HL-60/S4 treated with phorbol 12-myristate 13-acetate at 8.2 ng/mL for 4 days and 3 days (cell line): Measurements from ENCODE around the gene SEMA4D.

ENCODE experiments used
- in situ Hi-C: fragments of 300-500 bp; cut with MboI; formaldehyde crosslinking; loops from 2 replicates; pipeline ENCODE4 v1.15.0; 2022; ENCODE audit warnings: low sequenced_read_pairs

Gene SEMA4D

GRCh38 chr9:89435071-89435823, 62.7 kb downstream of the SEMA4D start:
- in situ Hi-C loops, result no loop called here

GRCh38 chr9:89434636-89435035, 63.3 kb downstream of the SEMA4D start:
- in situ Hi-C loops, result no loop called here

GRCh38 chr9:89433826-89434225, 64.1 kb downstream of the SEMA4D start:
- in situ Hi-C loops, result no loop called here

- in situ Hi-C loops, result no loop called here
Measured at GRCh38 chr9:89432986-89433530, 64.9 kb downstream of the SEMA4D start.

GRCh38 chr9:89431930-89432725, 65.8 kb downstream of the SEMA4D start:
- in situ Hi-C loops, result no loop called here

- in situ Hi-C loops, result no loop called here
Measured at GRCh38 chr9:89430995-89431394, 66.9 kb downstream of the SEMA4D start.

GRCh38 chr9:89428901-89429890, 68.7 kb downstream of the SEMA4D start:
- in situ Hi-C loops, result no loop called here

- in situ Hi-C loops, result no loop called here
Measured at GRCh38 chr9:89428222-89428761, 69.6 kb downstream of the SEMA4D start.

GRCh38 chr9:89427621-89428221, 70.2 kb downstream of the SEMA4D start:
- in situ Hi-C loops, result no loop called here

GRCh38 chr9:89426384-89426961, 71.4 kb downstream of the SEMA4D start:
- in situ Hi-C loops, result no loop called here

- in situ Hi-C loops, result no loop called here
Measured at GRCh38 chr9:89425921-89426383, 72.0 kb downstream of the SEMA4D start.

- in situ Hi-C loops, result no loop called here
Measured at GRCh38 chr9:89425024-89425805, 72.7 kb downstream of the SEMA4D start.

GRCh38 chr9:89422151-89422975, 75.5 kb downstream of the SEMA4D start:
- in situ Hi-C loops, result no loop called here

- in situ Hi-C loops, result no loop called here
Measured at GRCh38 chr9:89421595-89421994, 76.3 kb downstream of the SEMA4D start.

- in situ Hi-C loops, result no loop called here
Measured at GRCh38 chr9:89420397-89421178, 77.3 kb downstream of the SEMA4D start.

- in situ Hi-C loops, result loop anchor here (10.0 kb wide), 1 partner anchor 45 kb away; no protein-coding TSS in a partner anchor
Measured at GRCh38 chr9:89419978-89420394, 77.9 kb downstream of the SEMA4D start.
